D721Med (cell line): ENCODE results near the gene KIF6.

Source experiments
- DNase-seq: peaks from one replicate; pipeline ENCODE4 v3.0.0; 2011; ENCODE audit warnings: low spot score; ENCODE audit not compliant: insufficient read length
- FAIRE-seq: peaks from 2 replicates; lab custom pipeline; 2011; peaks lifted over from hg19 to GRCh38; lab: Jason Lieb, UNC
- CTCF ChIP-seq: IDR thresholded peaks from 2 replicates; pipeline ENCODE4 v1.5.1; 2012; ENCODE audit warnings: mild to moderate bottlenecking, control low read depth; ENCODE audit not compliant: insufficient read depth; ENCODE audit errors: missing control alignments

KIF6 gene

GRCh38 chr6:39540454-39540853 lies 184.8 kb downstream of the KIF6 start:
- no peak for TF ChIP-seq CTCF
- DNase-seq (no peak), FAIRE-seq (no peak)

- DNase-seq = no peak
- no peak for FAIRE-seq
- TF ChIP-seq CTCF = no peak
Observed at GRCh38 chr6:39530201-39530759, 194.9 kb downstream of the KIF6 start.

- DNase-seq (no peak), FAIRE-seq (no peak)
- no peak for TF ChIP-seq CTCF
Observed at GRCh38 chr6:39527792-39528564, 197.2 kb downstream of the KIF6 start.

GRCh38 chr6:39524007-39524406 lies 201.2 kb downstream of the KIF6 start:
- DNase-seq (no peak), FAIRE-seq (no peak)
- no peak for TF ChIP-seq CTCF

- no peak for TF ChIP-seq CTCF
- FAIRE-seq = no peak
- no peak for DNase-seq
Observed at GRCh38 chr6:39521958-39522357, 203.2 kb downstream of the KIF6 start.

- no peak for TF ChIP-seq CTCF
- FAIRE-seq (no peak), DNase-seq (no peak)
Observed at GRCh38 chr6:39520916-39521315, 204.3 kb downstream of the KIF6 start.

GRCh38 chr6:39520411-39520810 lies 204.8 kb downstream of the KIF6 start:
- no peak for TF ChIP-seq CTCF
- FAIRE-seq (no peak), DNase-seq (no peak)
